HEK293 (cell line): ENCODE data around the gene CTRB1.

Experiments
- BCL11A ChIP-seq: fragments of 450-650 bp; formaldehyde crosslinking; IDR thresholded peaks from 2 replicates; pipeline ENCODE4 v1.5.1; 2016; ENCODE audit warnings: low read depth, missing biosample characterization, missing genetic modification characterization
- HOXA7 ChIP-seq: sonication (generic); formaldehyde crosslinking; IDR thresholded peaks from 2 replicates; pipeline ENCODE4 v1.8.1; 2022; ENCODE audit warnings: missing genetic modification reagents, borderline replicate concordance
- TF ChIP-seq, protein P1 (sequence below): fragments of 450-650 bp; formaldehyde crosslinking; IDR thresholded peaks from 2 replicates; pipeline ENCODE4 v1.5.1; 2016; ENCODE audit warnings: missing biosample characterization, missing genetic modification characterization

DNA sequence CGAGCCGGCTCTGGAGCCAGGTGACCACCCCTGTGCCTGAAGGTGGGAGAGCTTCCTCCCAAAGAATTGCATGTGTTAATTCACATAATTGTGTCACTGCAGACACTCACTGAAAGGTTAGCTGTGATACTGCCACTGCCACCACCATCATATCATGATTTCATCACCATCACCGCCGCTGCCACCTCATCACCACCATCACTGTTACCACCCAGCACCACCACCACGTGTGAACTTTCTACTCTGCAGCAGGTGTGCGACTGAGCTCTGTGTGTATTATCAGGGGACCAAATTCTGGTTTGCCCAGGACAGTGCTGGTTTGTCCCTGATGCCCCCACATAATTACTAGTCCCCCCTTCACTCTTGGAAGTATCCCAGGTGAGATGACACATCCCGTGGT is 17.4 kb downstream of the CTRB1 start:
- TF ChIP-seq, protein P1, sequence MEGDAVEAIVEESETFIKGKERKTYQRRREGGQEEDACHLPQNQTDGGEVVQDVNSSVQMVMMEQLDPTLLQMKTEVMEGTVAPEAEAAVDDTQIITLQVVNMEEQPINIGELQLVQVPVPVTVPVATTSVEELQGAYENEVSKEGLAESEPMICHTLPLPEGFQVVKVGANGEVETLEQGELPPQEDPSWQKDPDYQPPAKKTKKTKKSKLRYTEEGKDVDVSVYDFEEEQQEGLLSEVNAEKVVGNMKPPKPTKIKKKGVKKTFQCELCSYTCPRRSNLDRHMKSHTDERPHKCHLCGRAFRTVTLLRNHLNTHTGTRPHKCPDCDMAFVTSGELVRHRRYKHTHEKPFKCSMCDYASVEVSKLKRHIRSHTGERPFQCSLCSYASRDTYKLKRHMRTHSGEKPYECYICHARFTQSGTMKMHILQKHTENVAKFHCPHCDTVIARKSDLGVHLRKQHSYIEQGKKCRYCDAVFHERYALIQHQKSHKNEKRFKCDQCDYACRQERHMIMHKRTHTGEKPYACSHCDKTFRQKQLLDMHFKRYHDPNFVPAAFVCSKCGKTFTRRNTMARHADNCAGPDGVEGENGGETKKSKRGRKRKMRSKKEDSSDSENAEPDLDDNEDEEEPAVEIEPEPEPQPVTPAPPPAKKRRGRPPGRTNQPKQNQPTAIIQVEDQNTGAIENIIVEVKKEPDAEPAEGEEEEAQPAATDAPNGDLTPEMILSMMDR = no peak
- TF ChIP-seq HOXA7 (CRISPR knock-in tag) = no peak
- TF ChIP-seq BCL11A (tag by site-specific recombination) = no peak
